CD4-positive, alpha-beta T cell treated with Interleukin-4 for 1 hour (primary cell): Measurements from ENCODE around the gene RAB22A.

ENCODE experiments used
- DNase-seq, 2 donors: peaks; one replicate each; pipeline ENCODE4 v3.0.0-alpha.2; 2020 to 2022

RAB22A gene

DNA sequence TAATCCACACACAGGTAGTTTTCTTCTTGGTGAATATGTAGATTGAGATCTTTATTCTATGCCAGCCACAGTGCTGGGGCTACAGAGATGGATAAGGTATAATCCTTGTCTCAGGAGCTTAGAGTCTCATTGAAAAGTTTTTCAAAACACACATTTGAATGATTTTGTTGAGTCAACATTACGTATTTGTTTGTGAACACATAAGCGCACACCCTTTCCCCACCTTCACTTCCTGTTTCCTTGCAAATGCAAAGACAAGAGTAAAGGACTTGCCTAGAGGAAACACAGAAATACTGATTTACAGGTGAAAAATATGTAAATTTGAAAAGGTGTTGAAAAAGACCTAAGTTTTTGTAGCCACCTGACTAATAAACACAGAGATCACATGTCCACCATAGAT, 107.3 kb downstream of the RAB22A start:
- DNase-seq = peak in 1 of 2 donors; percentile 41
